ENCODE measurements around the gene FH. TPM values are rescaled to one million over a fixed set of nuclear protein-coding genes. Genes with fewer than 3 reads are reported as not detected.

FH gene
- total and polyA plus RNA-seq, 11 donors, result 153 to 279 (median 209) TPM

DNA sequence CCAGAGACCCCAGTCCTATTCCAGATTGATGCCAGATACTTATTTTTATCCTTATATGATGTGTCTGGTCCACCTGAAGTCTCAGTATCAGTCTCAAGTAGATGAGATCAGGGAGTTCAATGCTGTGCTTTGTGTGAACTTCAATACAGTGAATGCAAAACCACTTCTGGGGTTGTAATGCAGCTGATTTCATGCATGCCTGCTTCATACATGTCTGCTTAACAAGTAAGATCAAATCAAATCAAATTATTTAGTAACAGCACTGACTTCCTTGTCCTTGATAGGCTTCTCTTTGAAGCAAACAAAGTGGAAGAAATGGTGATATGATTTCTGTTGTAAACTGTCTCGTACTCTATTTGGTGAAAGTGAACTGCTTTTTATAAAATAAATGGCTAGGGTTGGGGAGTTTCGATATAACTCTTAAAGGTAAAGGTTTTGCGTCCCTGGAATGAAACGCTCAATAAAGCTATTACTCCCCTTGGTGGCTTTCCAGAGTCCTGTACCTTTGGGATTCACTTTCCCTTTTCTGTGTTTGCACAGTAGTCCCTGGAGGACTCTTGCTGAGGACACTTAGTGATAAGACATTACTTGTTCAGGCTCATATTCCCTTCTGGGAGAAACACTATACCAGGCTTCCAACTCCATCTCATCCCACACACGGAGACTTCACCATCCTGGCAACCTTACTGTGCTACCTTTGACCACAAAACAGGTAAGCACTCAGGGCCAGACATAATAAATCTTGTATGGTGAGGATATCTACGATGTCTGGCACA lies 59.3 kb downstream of the FH start:
- H3K9me3 ChIP-seq, result no peaks in the 10 kb centered on the region
- ATAC-seq (no peak), DNase-seq (no peak)
- WGBS, 4 donors, result 65 to 70% (median 67%) methylated on average over 6 of the region's 6 CpGs
- H3K4me3 ChIP-seq, result no peak overlapping the region
- H3K36me3 ChIP-seq, result no peaks in the 10 kb centered on the region
- intact Hi-C loops (cut with DNase I), result no loop called here
- H3K27me3 ChIP-seq, result no peaks in the 10 kb centered on the region
- no peak overlapping the region for H3K27ac ChIP-seq
- no peaks in the 10 kb centered on the region for H3K4me1 ChIP-seq
- no peak for TF ChIP-seq CTCF (IDR thresholded peaks at IDR 0.05)
- no peak for TF ChIP-seq POLR2A (IDR thresholded peaks at IDR 0.05)

- ATAC-seq, result no peak
- 22 to 39% (median 34%) methylated on average over 2 of the region's 2 CpGs for WGBS, 4 donors
- H3K4me3 ChIP-seq, result no peak overlapping the region
- intact Hi-C loops (cut with DNase I), result no loop called here
- no peak for DNase-seq
- TF ChIP-seq CTCF (IDR thresholded peaks at IDR 0.05) (no peak), POLR2A (IDR thresholded peaks at IDR 0.05) (no peak)
- H3K27me3 ChIP-seq, result no peaks in the 10 kb centered on the region
- H3K4me1 ChIP-seq, result no peaks in the 10 kb centered on the region
- no peak overlapping the region for H3K27ac ChIP-seq
- H3K9me3 ChIP-seq, result no peaks in the 10 kb centered on the region
- H3K36me3 ChIP-seq, result no peaks in the 10 kb centered on the region
These were observed 60.3 kb downstream of the FH start for GRCh38 chr1:241459186-241459802.

GRCh38 chr1:241457421-241457820 lies 62.1 kb downstream of the FH start:
- Histone ChIP-seq H3K9me3 (no peaks in the 10 kb centered on the region), H3K4me3 (no peak overlapping the region), H3K27me3 (no peaks in the 10 kb centered on the region), H3K4me1 (no peaks in the 10 kb centered on the region), H3K27ac (no peak overlapping the region), H3K36me3 (no peaks in the 10 kb centered on the region)
- TF ChIP-seq CTCF (IDR thresholded peaks at IDR 0.05) (no peak), POLR2A (IDR thresholded peaks at IDR 0.05) (no peak)
- ATAC-seq, result no peak
- DNase-seq, result no peak
- intact Hi-C loops (cut with DNase I), result no loop called here

- H3K4me1 ChIP-seq, result no peaks in the 10 kb centered on the region
- H3K4me3 ChIP-seq, result no peak overlapping the region
- DNase-seq, result no peak
- WGBS, 4 donors, result 76 to 86% (median 85%) methylated on average over 1 of the region's 1 CpG
- no peaks in the 10 kb centered on the region for H3K27me3 ChIP-seq
- H3K27ac ChIP-seq, result no peak overlapping the region
- ATAC-seq, result no peak
- H3K36me3 ChIP-seq, result no peaks in the 10 kb centered on the region
- no peak for TF ChIP-seq CTCF (IDR thresholded peaks at IDR 0.05)
- no peaks in the 10 kb centered on the region for H3K9me3 ChIP-seq
- intact Hi-C loops (cut with DNase I), result no loop called here
These were observed 62.8 kb downstream of the FH start for GRCh38 chr1:241456743-241457142.

Measured in heart left ventricle (tissue), 16 donors.